Fibroblast of lung (primary cell): Measurements from ENCODE around the gene ST6GALNAC2. TPM values are rescaled to one million over a fixed set of nuclear protein-coding genes. Genes with fewer than 3 reads are reported as not detected.

Source experiments
- DNase-seq, 2 donors: peaks; one replicate each; pipeline versions ENCODE4 v3.0.0 to v3.0.0-alpha.2; 2010; ENCODE audit warnings: low read depth in 2 of 2
- H2AFZ ChIP-seq: 2 replicates; pipeline ENCODE4 v1.5.1; 2012; ENCODE audit warnings: low read length, control low read depth, inconsistent platforms
- H3K27ac ChIP-seq: 2 replicates; pipeline ENCODE4 v1.5.1; 2011; ENCODE audit warnings: low read length, control low read depth; ENCODE audit not compliant: insufficient read depth
- H3K27me3 ChIP-seq: 2 replicates; pipeline ENCODE4 v1.5.1; 2011; ENCODE audit warnings: mild to moderate bottlenecking, low read length; ENCODE audit not compliant: control insufficient read depth, insufficient read depth
- H3K36me3 ChIP-seq: 2 replicates; pipeline ENCODE4 v1.5.1; 2011; ENCODE audit warnings: low read length; ENCODE audit not compliant: control insufficient read depth, insufficient read depth
- H3K4me1 ChIP-seq: 2 replicates; pipeline ENCODE4 v1.5.1; 2011; ENCODE audit warnings: low read length; ENCODE audit not compliant: control insufficient read depth, insufficient read depth; ENCODE audit errors: extremely low read depth
- H3K4me2 ChIP-seq: 2 replicates; pipeline ENCODE4 v1.5.1; 2011; ENCODE audit warnings: low read length, control low read depth; ENCODE audit not compliant: insufficient read depth; ENCODE audit errors: extremely low read depth
- H3K4me3 ChIP-seq, 4 experiments: fragments of 200-600 bp in 1 of 4; sonication (generic) in 1 of 4; replicated peaks in 1 of 4; 2 replicates each; pipeline ENCODE4 v1.5.1; 2011 to 2016; ENCODE audit warnings: low read length in 4 of 4, low read depth in 3 of 4, mild to moderate bottlenecking in 3 of 4, control low read depth in 2 of 4, inconsistent platforms in 1 of 4, mixed read lengths in 1 of 4; ENCODE audit not compliant: insufficient read depth in 1 of 4; ENCODE audit errors: control extremely low read depth in 1 of 4
- H3K79me2 ChIP-seq: 2 replicates; pipeline ENCODE4 v1.5.1; 2012; ENCODE audit warnings: mild to moderate bottlenecking, low read length, inconsistent platforms; ENCODE audit not compliant: control insufficient read depth, insufficient read depth
- H3K9ac ChIP-seq: 2 replicates; pipeline ENCODE4 v1.5.1; 2011; ENCODE audit warnings: mild to moderate bottlenecking, low read length, control low read depth; ENCODE audit not compliant: insufficient read depth
- H3K9me3 ChIP-seq: 2 replicates; pipeline ENCODE4 v1.5.1; 2012; ENCODE audit warnings: low read depth, low read length; ENCODE audit not compliant: control insufficient read depth, insufficient read depth
- H4K20me1 ChIP-seq: 2 replicates; pipeline ENCODE4 v1.5.1; 2011; ENCODE audit warnings: low read length; ENCODE audit not compliant: control insufficient read depth, insufficient read depth; ENCODE audit errors: extremely low read depth
- CTCF ChIP-seq, 2 donors: IDR thresholded peaks in 1 of 2; conservative IDR thresholded peaks in 1 of 2; 1 replicate in 1 of 2; 2 replicates in 1 of 2; pipeline ENCODE4 v1.5.1; 2011 to 2012; ENCODE audit warnings: low read length in 2 of 2, control low read depth in 1 of 2, inconsistent platforms in 1 of 2, low read depth in 1 of 2, mild to moderate bottlenecking in 1 of 2
- EZH2 ChIP-seq: IDR thresholded peaks from 2 replicates; pipeline ENCODE4 v1.5.1; 2012; ENCODE audit warnings: low read length, control low read depth, mild to moderate bottlenecking; ENCODE audit errors: missing control alignments
- polyA plus RNA-seq, 2 donors: library from polyadenylated mRNA; depleted of rRNA in 1 of 2; stranded (reverse) in 1 of 2; unstranded in 1 of 2; fragments of >200 nt; gene quantifications; 2 replicates each; pipeline ENCODE4 v1.2.1, GENCODE V29; 2011 to 2012; ENCODE audit warnings: missing spikeins in 1 of 2
- total RNA-seq: library from RNA; depleted of rRNA; stranded (reverse); fragments of >200 nt; gene quantifications from 2 replicates; pipeline ENCODE4 v1.2.1, GENCODE V29; 2014

Gene ST6GALNAC2
- total and polyA plus RNA-seq, 2 donors (not counting 1 experiment from before 2014, with no cell fraction given) = 0.42 to 0.83 TPM

GRCh38 chr17:76532072-76532651 lies 53.5 kb downstream of the ST6GALNAC2 start:
- H3K4me1 ChIP-seq = peaks cover 45% of the 10 kb centered on the region

GRCh38 chr17:76531486-76532038 lies 54.1 kb downstream of the ST6GALNAC2 start:
- TF ChIP-seq CTCF (conservative IDR thresholded peaks at IDR 0.05 in 1 of 2, IDR thresholded peaks at IDR 0.05 in 1 of 2; ENCODE audit: low read depth in 1 of 2, low read length in 2 of 2) (no peak), EZH2 (no peak)
- peak overlapping the region; percentile 97 for H3K27ac ChIP-seq
- H3K79me2 ChIP-seq = no peaks in the 10 kb centered on the region
- no peaks in the 10 kb centered on the region for H3K27me3 ChIP-seq
- no peak overlapping the region for H3K4me3 ChIP-seq
- no peak for DNase-seq
- H2AFZ ChIP-seq = no peak overlapping the region
- H3K36me3 ChIP-seq = peaks cover 3% of the 10 kb centered on the region
- H3K4me2 ChIP-seq = no peak overlapping the region
- no peaks in the 10 kb centered on the region for H4K20me1 ChIP-seq
- H3K9me3 ChIP-seq = no peaks in the 10 kb centered on the region
- H3K4me1 ChIP-seq = peaks cover 43% of the 10 kb centered on the region
- no peak overlapping the region for H3K9ac ChIP-seq

More at GRCh38 chr17:76532072-76532651, 53.5 kb downstream of the ST6GALNAC2 start:
- peak in 1 of 2 donors; percentile 56 for DNase-seq
- Histone ChIP-seq H2AFZ (no peak overlapping the region), H3K4me2 (no peak overlapping the region), H3K27ac (no peak overlapping the region), H3K27me3 (no peaks in the 10 kb centered on the region), H3K4me3 (no peak overlapping the region), H3K79me2 (no peaks in the 10 kb centered on the region), H3K9me3 (no peaks in the 10 kb centered on the region), H3K36me3 (peaks cover 3% of the 10 kb centered on the region), H4K20me1 (no peaks in the 10 kb centered on the region), H3K9ac (no peak overlapping the region)
- TF ChIP-seq CTCF (conservative IDR thresholded peaks at IDR 0.05 in 1 of 2, IDR thresholded peaks at IDR 0.05 in 1 of 2; ENCODE audit: low read depth in 1 of 2, low read length in 2 of 2) = no peak
- no peak for TF ChIP-seq EZH2

- H4K20me1 ChIP-seq = no peaks in the 10 kb centered on the region
- no peak overlapping the region for H3K4me3 ChIP-seq
- peaks cover 41% of the 10 kb centered on the region for H3K4me1 ChIP-seq
- no peaks in the 10 kb centered on the region for H3K9me3 ChIP-seq
- H3K27ac ChIP-seq = peak overlapping the region; percentile 97
- H3K36me3 ChIP-seq = peaks cover 3% of the 10 kb centered on the region
- peak overlapping the region; percentile 10 for H2AFZ ChIP-seq
- no peaks in the 10 kb centered on the region for H3K79me2 ChIP-seq
- peak overlapping the region; percentile 72 for H3K9ac ChIP-seq
- no peak for TF ChIP-seq CTCF (conservative IDR thresholded peaks at IDR 0.05 in 1 of 2, IDR thresholded peaks at IDR 0.05 in 1 of 2; ENCODE audit: low read depth in 1 of 2, low read length in 2 of 2)
- no peak for TF ChIP-seq EZH2
- H3K4me2 ChIP-seq = no peak overlapping the region
- DNase-seq = no peak
- no peaks in the 10 kb centered on the region for H3K27me3 ChIP-seq
Measured at GRCh38 chr17:76530811-76531485, 54.7 kb downstream of the ST6GALNAC2 start.
